Measurements from ENCODE around the gene ADGRA1.
"Not testable (repeated sequence)": the region's sequence is repeated elsewhere in the genome, so short reads cannot be mapped to it uniquely, and the experiment has no call there.

ADGRA1 gene

GRCh38 chr10:133166828-133167692 lies 79.3 kb downstream of the ADGRA1 start:
- no peak for DNase-seq

GRCh38 chr10:133167693-133168616 lies 80.2 kb downstream of the ADGRA1 start:
- DNase-seq, result no peak

GRCh38 chr10:133168617-133169031 lies 80.9 kb downstream of the ADGRA1 start:
- no peak for DNase-seq

GRCh38 chr10:133169173-133169947 lies 81.6 kb downstream of the ADGRA1 start:
- DNase-seq, result no peak

GRCh38 chr10:133170092-133170491 lies 82.4 kb downstream of the ADGRA1 start:
- no peak for DNase-seq

GRCh38 chr10:133173860-133174640 lies 86.3 kb downstream of the ADGRA1 start:
- DNase-seq, result no peak

GRCh38 chr10:133174689-133175263 lies 87.1 kb downstream of the ADGRA1 start:
- no peak for DNase-seq

GRCh38 chr10:133175624-133176023 lies 87.9 kb downstream of the ADGRA1 start:
- not testable (repeated sequence) for DNase-seq

GRCh38 chr10:133176546-133176945 lies 88.8 kb downstream of the ADGRA1 start:
- DNase-seq, result no peak

GRCh38 chr10:133177380-133178157 lies 89.8 kb downstream of the ADGRA1 start:
- DNase-seq, result no peak

- no peak for DNase-seq
These were observed 90.8 kb downstream of the ADGRA1 start for GRCh38 chr10:133178357-133179127.

- DNase-seq, result no peak
These were observed 91.4 kb downstream of the ADGRA1 start for GRCh38 chr10:133179128-133179520.

GRCh38 chr10:133179651-133180050 lies 91.9 kb downstream of the ADGRA1 start:
- DNase-seq, result no peak

GRCh38 chr10:133180192-133180964 lies 92.7 kb downstream of the ADGRA1 start:
- no peak for DNase-seq

GRCh38 chr10:133180965-133181639 lies 93.4 kb downstream of the ADGRA1 start:
- no peak for DNase-seq

Data from NCI-H748 treated with DMSO at 0.1 percent for 48 hours (cell line).